Caco-2 (cell line): Measurements from ENCODE around the gene SCML1. TPM values are rescaled to one million over a fixed set of nuclear protein-coding genes. Genes with fewer than 3 reads are reported as not detected.

ENCODE experiments used
- BruUV-seq: library from RNA; stranded (reverse); fragments of 400-500 nt; replicated peaks from 2 replicates; lab custom pipeline; 2021; lab: Mats Ljungman, UMichigan
- CTCF ChIA-PET: fragments of 300-600 bp; sonication (Branson Sonifier 250); formaldehyde crosslinking; loops from one replicate; lab custom pipeline; 2022; ENCODE audit warnings: antibody characterized with exemption; lab: Charles Lee
- POLR2A ChIA-PET: fragments of 300-600 bp; sonication (Branson Sonifier 250); formaldehyde crosslinking; loops from one replicate; lab custom pipeline; 2022; ENCODE audit warnings: antibody characterized with exemption; lab: Charles Lee
- DNase-seq, 2 experiments: peaks; one replicate each; pipeline versions ENCODE4 v3.0.0 to v3.0.0-alpha.2; 2020 to 2022
- H3K27me3 ChIP-seq: replicated peaks from 2 replicates; pipeline ENCODE4 v1.6.0; 2011; ENCODE audit warnings: low read length; ENCODE audit not compliant: control insufficient read depth, insufficient read depth
- H3K36me3 ChIP-seq: 2 replicates; pipeline ENCODE4 v1.5.1; 2011; ENCODE audit warnings: low read length; ENCODE audit not compliant: control insufficient read depth, insufficient read depth
- H3K4me1 ChIP-seq: fragments of 250-450 bp; sonication (Bioruptor Pico); 2 replicates; pipeline ENCODE4 v1.5.1; 2020; ENCODE audit warnings: mild to moderate bottlenecking
- H3K4me3 ChIP-seq: 2 replicates; pipeline ENCODE4 v1.5.1; 2011; ENCODE audit warnings: low read depth, mild to moderate bottlenecking, control low read depth, low read length
- H3K9me3 ChIP-seq: fragments of 250-450 bp; sonication (Bioruptor Pico); 2 replicates; pipeline ENCODE4 v1.5.1; 2020; ENCODE audit warnings: mild to moderate bottlenecking, moderate library complexity
- H3K27ac Mint-ChIP-seq: one replicate; pipeline ENCODE4 v1.8.0; 2022; ENCODE audit warnings: mixed read lengths; ENCODE audit not compliant: unreplicated experiment
- H3K27me3 Mint-ChIP-seq: one replicate; pipeline ENCODE4 v1.8.0; 2022; ENCODE audit warnings: mixed read lengths; ENCODE audit not compliant: insufficient read depth, unreplicated experiment
- H3K36me3 Mint-ChIP-seq: one replicate; pipeline ENCODE4 v1.8.0; 2022; ENCODE audit warnings: mild to moderate bottlenecking, mixed read lengths; ENCODE audit not compliant: insufficient read depth, unreplicated experiment
- H3K4me1 Mint-ChIP-seq: one replicate; pipeline ENCODE4 v1.8.0; 2022; ENCODE audit warnings: low read depth, mixed read lengths; ENCODE audit not compliant: unreplicated experiment
- H3K4me3 Mint-ChIP-seq: one replicate; pipeline ENCODE4 v1.8.0; 2022; ENCODE audit warnings: mild to moderate bottlenecking, moderate library complexity, mixed read lengths; ENCODE audit not compliant: unreplicated experiment
- H3K9me3 Mint-ChIP-seq: one replicate; pipeline ENCODE4 v1.8.0; 2022; ENCODE audit warnings: mixed read lengths; ENCODE audit not compliant: unreplicated experiment
- intact Hi-C: fragments of 100-400 bp; cut with micrococcal nuclease; formaldehyde crosslinking; loops from one replicate; pipeline ENCODE4 v1.10.0; 2022; ENCODE audit not compliant: unreplicated experiment
- total RNA-seq: library from RNA; stranded (reverse); gene quantifications from 2 replicates; pipeline ENCODE4 v1.2.3, GENCODE V29; 2022
- TF ChIP-seq, protein P1 (sequence below), 2 experiments: fragments of 200-600 bp in 1 of 2; IDR thresholded peaks; 1 replicate in 1 of 2; 2 replicates in 1 of 2; pipeline versions ENCODE4 v1.5.1 to v1.8.0; 2011 to 2022; ENCODE audit warnings: antibody characterized with exemption in 1 of 2, control low read depth in 1 of 2, inconsistent platforms in 1 of 2, low read depth in 1 of 2, low read length in 1 of 2, mild to moderate bottlenecking in 1 of 2, moderate library complexity in 1 of 2; ENCODE audit not compliant: insufficient read depth in 1 of 2, severe bottlenecking in 1 of 2, unreplicated experiment in 1 of 2

Gene SCML1
- total RNA-seq, 1 experiment from 2014 or later: 16.4 TPM

DNA sequence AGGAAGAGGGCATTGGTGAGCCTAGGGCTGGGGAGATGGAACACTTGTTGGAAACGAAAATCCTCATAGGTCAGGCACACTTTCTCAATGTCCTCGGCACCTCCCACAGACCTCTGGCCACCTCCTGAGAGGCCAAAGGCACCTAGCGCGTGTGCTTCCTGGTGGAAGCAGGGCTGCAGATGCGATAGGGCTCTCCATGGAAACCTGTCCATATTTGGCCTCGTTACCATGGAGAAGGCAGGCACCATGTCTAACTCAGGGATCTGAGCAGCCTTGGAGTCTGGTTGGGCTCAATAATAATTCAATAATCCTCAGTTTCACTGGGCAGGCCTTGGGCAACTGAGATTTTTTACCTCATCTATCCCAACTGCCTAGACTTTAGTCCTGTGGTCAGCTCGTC lies 65.5 kb downstream of the SCML1 start:
- H3K4me3 Mint-ChIP-seq: no peak overlapping the region
- TF ChIP-seq, protein P1, sequence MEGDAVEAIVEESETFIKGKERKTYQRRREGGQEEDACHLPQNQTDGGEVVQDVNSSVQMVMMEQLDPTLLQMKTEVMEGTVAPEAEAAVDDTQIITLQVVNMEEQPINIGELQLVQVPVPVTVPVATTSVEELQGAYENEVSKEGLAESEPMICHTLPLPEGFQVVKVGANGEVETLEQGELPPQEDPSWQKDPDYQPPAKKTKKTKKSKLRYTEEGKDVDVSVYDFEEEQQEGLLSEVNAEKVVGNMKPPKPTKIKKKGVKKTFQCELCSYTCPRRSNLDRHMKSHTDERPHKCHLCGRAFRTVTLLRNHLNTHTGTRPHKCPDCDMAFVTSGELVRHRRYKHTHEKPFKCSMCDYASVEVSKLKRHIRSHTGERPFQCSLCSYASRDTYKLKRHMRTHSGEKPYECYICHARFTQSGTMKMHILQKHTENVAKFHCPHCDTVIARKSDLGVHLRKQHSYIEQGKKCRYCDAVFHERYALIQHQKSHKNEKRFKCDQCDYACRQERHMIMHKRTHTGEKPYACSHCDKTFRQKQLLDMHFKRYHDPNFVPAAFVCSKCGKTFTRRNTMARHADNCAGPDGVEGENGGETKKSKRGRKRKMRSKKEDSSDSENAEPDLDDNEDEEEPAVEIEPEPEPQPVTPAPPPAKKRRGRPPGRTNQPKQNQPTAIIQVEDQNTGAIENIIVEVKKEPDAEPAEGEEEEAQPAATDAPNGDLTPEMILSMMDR (IDR thresholded peaks at IDR 0.05; ENCODE audit: insufficient read depth in 1 of 2, low read depth in 1 of 2, low read length in 1 of 2, severe bottlenecking in 1 of 2, unreplicated experiment in 1 of 2): no peak
- DNase-seq: no peak
- H3K9me3 Mint-ChIP-seq: no peaks in the 10 kb centered on the region
- Histone ChIP-seq H3K4me1 (no peaks in the 10 kb centered on the region), H3K9me3 (no peaks in the 10 kb centered on the region), H3K4me3 (no peak overlapping the region), H3K27me3 (no peaks in the 10 kb centered on the region), H3K36me3 (no peaks in the 10 kb centered on the region)
- POLR2A ChIA-PET: no interaction called here
- H3K27ac Mint-ChIP-seq: no peak overlapping the region
- intact Hi-C loops: no loop called here
- no peaks in the 10 kb centered on the region for H3K4me1 Mint-ChIP-seq
- CTCF ChIA-PET: no interaction called here
- no TSS peak for BruUV-seq
- no peaks in the 10 kb centered on the region for H3K36me3 Mint-ChIP-seq
- H3K27me3 Mint-ChIP-seq: no peaks in the 10 kb centered on the region

DNA sequence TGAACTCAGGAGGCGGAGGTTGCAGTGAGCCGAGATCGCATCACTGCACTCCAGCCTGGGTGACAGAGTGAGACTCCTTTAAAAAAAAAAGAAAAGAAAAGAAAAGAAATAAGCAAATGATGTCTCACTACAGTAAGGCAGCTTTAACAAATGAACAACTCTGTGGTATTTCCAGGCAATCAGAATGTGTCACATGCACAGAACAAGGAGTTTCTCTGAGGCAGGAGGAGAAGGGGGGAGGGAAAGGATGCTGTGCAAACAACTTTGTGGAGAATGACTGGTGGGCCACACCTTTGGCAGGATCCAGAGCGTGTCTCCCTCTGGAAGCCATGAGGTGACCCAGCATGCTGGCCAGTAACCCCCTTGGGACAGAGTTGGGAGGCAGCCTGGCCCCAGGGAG lies 66.2 kb downstream of the SCML1 start:
- DNase-seq: no peak
- H3K27me3 Mint-ChIP-seq: no peaks in the 10 kb centered on the region
- BruUV-seq: no TSS peak
- CTCF ChIA-PET: no interaction called here
- no peaks in the 10 kb centered on the region for H3K4me1 Mint-ChIP-seq
- H3K4me3 Mint-ChIP-seq: no peak overlapping the region
- H3K9me3 Mint-ChIP-seq: no peaks in the 10 kb centered on the region
- no peak overlapping the region for H3K27ac Mint-ChIP-seq
- no peaks in the 10 kb centered on the region for H3K4me1 ChIP-seq
- intact Hi-C loops: no loop called here
- H3K4me3 ChIP-seq: no peak overlapping the region
- TF ChIP-seq, protein P1 (IDR thresholded peaks at IDR 0.05; ENCODE audit: insufficient read depth in 1 of 2, low read depth in 1 of 2, low read length in 1 of 2, severe bottlenecking in 1 of 2, unreplicated experiment in 1 of 2): no peak
- H3K27me3 ChIP-seq: no peaks in the 10 kb centered on the region
- H3K36me3 ChIP-seq: no peaks in the 10 kb centered on the region
- no peaks in the 10 kb centered on the region for H3K9me3 ChIP-seq
- H3K36me3 Mint-ChIP-seq: no peaks in the 10 kb centered on the region
- POLR2A ChIA-PET: no interaction called here

Other genes with a start within 250 kb of the SCML1 start
- gene RAI2, start 123.8 kb downstream of the SCML1 start, total RNA-seq: 0.16 and 0.18 TPM in 2 replicates